Spleen (tissue), 7 donors: ENCODE data around the gene PPP1R13B.

Source experiments
- POLR2A ChIP-seq, 3 donors: fragments of 450-650 bp; IDR thresholded peaks; one replicate each; pipeline ENCODE4 v1.5.1; 2017; ENCODE audit warnings: antibody characterized with exemption in 3 of 3, mild to moderate bottlenecking in 1 of 3
- POLR2AphosphoS5 ChIP-seq, 3 donors: sonication (generic); formaldehyde crosslinking; IDR thresholded peaks; one replicate each; pipeline ENCODE4 v1.5.1; 2017; ENCODE audit warnings: antibody characterized with exemption in 3 of 3
- TF ChIP-seq, protein P1 (sequence below), 11 experiments: fragments of 200-600 bp in 7 of 11; fragments of 450-650 bp in 4 of 11; sonication (generic) in 4 of 11; IDR thresholded peaks in 8 of 11; conservative IDR thresholded peaks in 3 of 11; 1 replicate in 7 of 11; 2 replicates in 4 of 11; pipeline versions ENCODE4 v1.4.0 to v1.8.0; 2016 to 2021; ENCODE audit warnings: antibody characterized with exemption in 11 of 11, inconsistent platforms in 4 of 11, mild to moderate bottlenecking in 1 of 11
- donor health status: DM: no; HTN: no; CAD: no; lungs with moderate emphysema.
- donor health status: DM: no; HTN: no; CAD: no.
- donor health status: DM: no; HTN: no; CAD: no.

DNA sequence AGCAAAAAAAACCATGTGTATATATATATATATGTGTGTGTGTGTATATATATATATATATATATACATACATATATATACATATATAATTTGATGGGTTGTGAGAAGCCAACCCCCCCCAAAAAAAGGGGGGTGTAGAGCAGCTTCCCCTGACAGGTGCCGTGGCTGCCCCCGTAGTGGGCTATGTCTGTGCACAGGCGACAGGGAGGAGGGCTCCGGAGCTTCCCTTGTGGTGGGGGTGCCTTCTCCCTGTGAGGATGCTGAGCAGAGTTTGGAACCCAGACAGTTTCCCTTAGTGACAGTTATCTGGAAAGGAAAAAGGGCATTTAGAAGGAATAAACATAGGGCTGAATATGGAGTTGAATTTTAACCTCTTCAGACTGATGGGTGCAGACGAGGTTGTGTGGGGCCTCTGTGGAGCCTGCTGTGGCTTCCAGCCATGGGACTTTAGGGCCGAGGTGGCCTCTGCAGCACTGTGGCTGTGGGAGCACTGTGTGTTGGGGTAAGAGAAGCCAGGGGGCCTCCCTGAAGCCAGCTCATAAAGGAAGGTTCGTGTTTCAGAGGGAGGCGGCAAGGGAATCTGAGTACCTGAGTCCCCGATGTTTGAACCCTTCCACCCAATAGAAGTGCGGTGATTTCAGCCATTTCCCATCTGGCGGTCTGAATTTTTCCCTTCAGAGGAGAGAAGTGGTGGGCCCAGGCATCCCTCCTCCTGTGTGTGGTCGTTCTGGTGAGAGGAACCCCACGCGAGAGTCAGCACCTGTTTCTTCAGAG is 151.9 kb downstream of the PPP1R13B start:
- TF ChIP-seq POLR2A (IDR thresholded peaks at IDR 0.05) (no peak), POLR2AphosphoS5 (IDR thresholded peaks at IDR 0.05) (no peak)
- TF ChIP-seq, protein P1, sequence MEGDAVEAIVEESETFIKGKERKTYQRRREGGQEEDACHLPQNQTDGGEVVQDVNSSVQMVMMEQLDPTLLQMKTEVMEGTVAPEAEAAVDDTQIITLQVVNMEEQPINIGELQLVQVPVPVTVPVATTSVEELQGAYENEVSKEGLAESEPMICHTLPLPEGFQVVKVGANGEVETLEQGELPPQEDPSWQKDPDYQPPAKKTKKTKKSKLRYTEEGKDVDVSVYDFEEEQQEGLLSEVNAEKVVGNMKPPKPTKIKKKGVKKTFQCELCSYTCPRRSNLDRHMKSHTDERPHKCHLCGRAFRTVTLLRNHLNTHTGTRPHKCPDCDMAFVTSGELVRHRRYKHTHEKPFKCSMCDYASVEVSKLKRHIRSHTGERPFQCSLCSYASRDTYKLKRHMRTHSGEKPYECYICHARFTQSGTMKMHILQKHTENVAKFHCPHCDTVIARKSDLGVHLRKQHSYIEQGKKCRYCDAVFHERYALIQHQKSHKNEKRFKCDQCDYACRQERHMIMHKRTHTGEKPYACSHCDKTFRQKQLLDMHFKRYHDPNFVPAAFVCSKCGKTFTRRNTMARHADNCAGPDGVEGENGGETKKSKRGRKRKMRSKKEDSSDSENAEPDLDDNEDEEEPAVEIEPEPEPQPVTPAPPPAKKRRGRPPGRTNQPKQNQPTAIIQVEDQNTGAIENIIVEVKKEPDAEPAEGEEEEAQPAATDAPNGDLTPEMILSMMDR (IDR thresholded peaks at IDR 0.05 in 8 of 11, conservative IDR thresholded peaks at IDR 0.05 in 3 of 11) = no peak
